Peyer's patch (tissue), 4 donors: ENCODE measurements around the gene SLC18A3.

Experiments used
- POLR2A ChIP-seq, 2 donors: fragments of 450-650 bp; IDR thresholded peaks; one replicate each; pipeline ENCODE4 v1.5.1; 2017; ENCODE audit warnings: antibody characterized with exemption in 2 of 2, mild to moderate bottlenecking in 2 of 2, moderate library complexity in 2 of 2
- TF ChIP-seq, protein P1 (sequence below), 6 experiments: fragments of 450-650 bp in 4 of 6; fragments of 200-600 bp in 2 of 6; sonication (generic) in 1 of 6; IDR thresholded peaks; one replicate each; pipeline ENCODE4 v1.5.1; 2017 to 2019; ENCODE audit warnings: antibody characterized with exemption in 6 of 6, mild to moderate bottlenecking in 3 of 6, moderate library complexity in 1 of 6

DNA sequence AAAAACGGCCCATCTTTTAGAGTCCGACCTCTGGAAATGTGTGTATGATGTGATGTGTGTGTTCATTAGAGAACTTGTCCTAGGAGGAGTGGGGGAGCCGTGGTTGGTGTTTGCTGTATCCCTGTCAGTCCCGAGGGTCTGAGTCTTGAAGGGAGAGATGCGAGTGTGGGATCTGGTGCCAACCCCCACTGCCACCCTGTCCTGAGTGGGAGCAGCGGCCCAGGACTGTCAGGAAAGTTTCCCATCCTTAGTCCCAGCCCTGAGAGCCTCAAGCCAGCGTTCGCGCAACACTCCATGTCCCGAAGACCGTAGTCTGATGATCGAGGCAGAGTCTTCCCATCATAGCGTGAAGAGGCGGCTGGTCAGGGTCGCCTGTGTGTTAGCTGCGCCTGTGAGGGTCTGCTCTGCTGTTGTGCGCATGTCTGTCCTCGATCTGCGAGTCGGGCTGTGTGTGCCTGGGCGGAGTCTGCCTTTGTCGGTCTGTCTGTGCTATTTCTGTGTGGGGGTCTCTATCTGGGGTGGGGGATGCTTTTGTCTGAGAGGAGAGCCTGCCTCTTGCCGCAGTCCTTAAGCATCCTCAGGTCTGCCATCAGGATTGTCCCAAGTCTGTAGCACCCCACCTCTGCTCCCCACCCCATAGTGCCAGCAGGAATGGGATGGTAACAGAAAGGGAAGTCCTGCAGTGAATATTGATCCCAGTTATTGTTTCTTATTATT is 3.2 kb downstream of the SLC18A3 start:
- TF ChIP-seq POLR2A (IDR thresholded peaks at IDR 0.05), result no peak
- TF ChIP-seq, protein P1, sequence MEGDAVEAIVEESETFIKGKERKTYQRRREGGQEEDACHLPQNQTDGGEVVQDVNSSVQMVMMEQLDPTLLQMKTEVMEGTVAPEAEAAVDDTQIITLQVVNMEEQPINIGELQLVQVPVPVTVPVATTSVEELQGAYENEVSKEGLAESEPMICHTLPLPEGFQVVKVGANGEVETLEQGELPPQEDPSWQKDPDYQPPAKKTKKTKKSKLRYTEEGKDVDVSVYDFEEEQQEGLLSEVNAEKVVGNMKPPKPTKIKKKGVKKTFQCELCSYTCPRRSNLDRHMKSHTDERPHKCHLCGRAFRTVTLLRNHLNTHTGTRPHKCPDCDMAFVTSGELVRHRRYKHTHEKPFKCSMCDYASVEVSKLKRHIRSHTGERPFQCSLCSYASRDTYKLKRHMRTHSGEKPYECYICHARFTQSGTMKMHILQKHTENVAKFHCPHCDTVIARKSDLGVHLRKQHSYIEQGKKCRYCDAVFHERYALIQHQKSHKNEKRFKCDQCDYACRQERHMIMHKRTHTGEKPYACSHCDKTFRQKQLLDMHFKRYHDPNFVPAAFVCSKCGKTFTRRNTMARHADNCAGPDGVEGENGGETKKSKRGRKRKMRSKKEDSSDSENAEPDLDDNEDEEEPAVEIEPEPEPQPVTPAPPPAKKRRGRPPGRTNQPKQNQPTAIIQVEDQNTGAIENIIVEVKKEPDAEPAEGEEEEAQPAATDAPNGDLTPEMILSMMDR (IDR thresholded peaks at IDR 0.05), result no peak
